ENCODE results near the gene PRLR. TPM values are rescaled to one million over a fixed set of nuclear protein-coding genes. Genes with fewer than 3 reads are reported as not detected.

PRLR gene
- total RNA-seq, 1 experiment from 2014 or later: 0.59 TPM

- DNase-seq: no peak
- H3K9me3 Mint-ChIP-seq (ENCODE audit: low read depth, unreplicated experiment): peaks cover 5% of the 10 kb centered on the region
- intact Hi-C loops (cut with micrococcal nuclease; ENCODE audit: unreplicated experiment): no loop called here
- no peaks in the 10 kb centered on the region for H3K27me3 Mint-ChIP-seq (ENCODE audit: unreplicated experiment)
- no peak for TF ChIP-seq CTCF (IDR thresholded peaks at IDR 0.05; ENCODE audit: unreplicated experiment)
- BruUV-seq (replicated peaks): no TSS peak
- CTCF ChIA-PET: no interaction called here
- H3K36me3 Mint-ChIP-seq (ENCODE audit: insufficient read depth, unreplicated experiment): no peaks in the 10 kb centered on the region
- no peak overlapping the region for H3K4me3 Mint-ChIP-seq (ENCODE audit: low read depth, unreplicated experiment)
- no peak overlapping the region for H3K27ac Mint-ChIP-seq (ENCODE audit: unreplicated experiment)
- no peaks in the 10 kb centered on the region for H3K4me1 Mint-ChIP-seq (ENCODE audit: low read depth, unreplicated experiment)
Observed at GRCh38 chr5:35101016-35101415, 129.3 kb downstream of the PRLR start.

DNA sequence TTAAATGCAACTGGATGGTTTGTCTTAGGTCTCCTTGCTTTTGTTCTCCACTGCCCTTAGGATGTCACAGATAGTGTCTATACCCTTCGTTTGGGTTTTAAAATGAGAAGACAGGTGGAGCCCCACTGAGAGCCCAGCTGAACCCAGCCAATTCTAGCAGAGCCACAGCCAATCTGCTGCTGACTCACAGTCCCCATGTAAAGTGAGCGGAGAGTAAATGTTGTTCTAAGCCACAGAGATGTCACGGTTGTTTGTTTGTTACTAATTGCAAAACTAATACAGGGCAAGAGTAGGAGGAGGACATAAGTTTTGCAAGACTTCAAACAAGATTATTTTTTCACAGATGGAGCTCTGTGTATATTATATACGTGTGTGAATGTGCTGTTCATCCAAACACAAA lies 132.1 kb downstream of the PRLR start:
- Mint-ChIP-seq H3K4me3 (ENCODE audit: low read depth, unreplicated experiment) (no peak overlapping the region), H3K4me1 (ENCODE audit: low read depth, unreplicated experiment) (no peaks in the 10 kb centered on the region), H3K36me3 (ENCODE audit: insufficient read depth, unreplicated experiment) (no peaks in the 10 kb centered on the region), H3K27ac (ENCODE audit: unreplicated experiment) (no peak overlapping the region), H3K9me3 (ENCODE audit: low read depth, unreplicated experiment) (peaks cover 5% of the 10 kb centered on the region), H3K27me3 (ENCODE audit: unreplicated experiment) (no peaks in the 10 kb centered on the region)
- CTCF ChIA-PET: no interaction called here
- DNase-seq: no peak
- BruUV-seq (replicated peaks): no TSS peak
- TF ChIP-seq CTCF (IDR thresholded peaks at IDR 0.05; ENCODE audit: unreplicated experiment): no peak
- intact Hi-C loops (cut with micrococcal nuclease; ENCODE audit: unreplicated experiment): no loop called here

- TF ChIP-seq CTCF (IDR thresholded peaks at IDR 0.05; ENCODE audit: unreplicated experiment): no peak
- DNase-seq: no peak
- H3K4me1 Mint-ChIP-seq (ENCODE audit: low read depth, unreplicated experiment): no peaks in the 10 kb centered on the region
- BruUV-seq (replicated peaks): no TSS peak
- H3K27ac Mint-ChIP-seq (ENCODE audit: unreplicated experiment): no peak overlapping the region
- intact Hi-C loops (cut with micrococcal nuclease; ENCODE audit: unreplicated experiment): no loop called here
- H3K36me3 Mint-ChIP-seq (ENCODE audit: insufficient read depth, unreplicated experiment): no peaks in the 10 kb centered on the region
- no peak overlapping the region for H3K4me3 Mint-ChIP-seq (ENCODE audit: low read depth, unreplicated experiment)
- no peaks in the 10 kb centered on the region for H3K27me3 Mint-ChIP-seq (ENCODE audit: unreplicated experiment)
- CTCF ChIA-PET: no interaction called here
- peaks cover 2% of the 10 kb centered on the region for H3K9me3 Mint-ChIP-seq (ENCODE audit: low read depth, unreplicated experiment)
Observed at GRCh38 chr5:35096932-35097331, 133.4 kb downstream of the PRLR start.

- BruUV-seq (replicated peaks): no TSS peak
- no peaks in the 10 kb centered on the region for H3K27me3 Mint-ChIP-seq (ENCODE audit: unreplicated experiment)
- no peak for DNase-seq
- no peak overlapping the region for H3K27ac Mint-ChIP-seq (ENCODE audit: unreplicated experiment)
- no peak overlapping the region for H3K4me3 Mint-ChIP-seq (ENCODE audit: low read depth, unreplicated experiment)
- TF ChIP-seq CTCF (IDR thresholded peaks at IDR 0.05; ENCODE audit: unreplicated experiment): no peak
- H3K4me1 Mint-ChIP-seq (ENCODE audit: low read depth, unreplicated experiment): no peaks in the 10 kb centered on the region
- no peaks in the 10 kb centered on the region for H3K36me3 Mint-ChIP-seq (ENCODE audit: insufficient read depth, unreplicated experiment)
- peaks cover 2% of the 10 kb centered on the region for H3K9me3 Mint-ChIP-seq (ENCODE audit: low read depth, unreplicated experiment)
- intact Hi-C loops (cut with micrococcal nuclease; ENCODE audit: unreplicated experiment): no loop called here
- CTCF ChIA-PET: no interaction called here
Observed at GRCh38 chr5:35096216-35096615, 134.1 kb downstream of the PRLR start.

- no peak for DNase-seq
- BruUV-seq (replicated peaks): no TSS peak
- intact Hi-C loops (cut with micrococcal nuclease; ENCODE audit: unreplicated experiment): no loop called here
- Mint-ChIP-seq H3K36me3 (ENCODE audit: insufficient read depth, unreplicated experiment) (no peaks in the 10 kb centered on the region), H3K27ac (ENCODE audit: unreplicated experiment) (no peak overlapping the region), H3K4me3 (ENCODE audit: low read depth, unreplicated experiment) (no peak overlapping the region), H3K4me1 (ENCODE audit: low read depth, unreplicated experiment) (no peaks in the 10 kb centered on the region), H3K9me3 (ENCODE audit: low read depth, unreplicated experiment) (peaks cover 2% of the 10 kb centered on the region), H3K27me3 (ENCODE audit: unreplicated experiment) (no peaks in the 10 kb centered on the region)
- CTCF ChIA-PET: no interaction called here
- TF ChIP-seq CTCF (IDR thresholded peaks at IDR 0.05; ENCODE audit: unreplicated experiment): no peak
Observed at GRCh38 chr5:35095366-35095765, 134.9 kb downstream of the PRLR start.

Measured in Calu3 (cell line).